Adrenal gland (tissue), 5 donors: ENCODE data around the gene BACH2.

Source experiments
- CTCF ChIP-seq, 6 experiments: fragments of 450-650 bp in 4 of 6; fragments of 200-600 bp in 2 of 6; sonication (generic) in 1 of 6; IDR thresholded peaks; 1 replicate in 5 of 6; 2 replicates in 1 of 6; pipeline versions ENCODE4 v1.5.1 to v1.8.0; 2016 to 2021; ENCODE audit warnings: antibody characterized with exemption in 6 of 6, mild to moderate bottlenecking in 2 of 6, moderate library complexity in 1 of 6
- POLR2A ChIP-seq, 2 donors: fragments of 450-650 bp; IDR thresholded peaks; one replicate each; pipeline ENCODE4 v1.6.1; 2017; ENCODE audit warnings: antibody characterized with exemption in 2 of 2, mild to moderate bottlenecking in 2 of 2, moderate library complexity in 1 of 2
- donor health status: DM: no; HTN: no; CAD: no.

- no peak for TF ChIP-seq CTCF (IDR thresholded peaks at IDR 0.05)
- no peak for TF ChIP-seq POLR2A (IDR thresholded peaks at IDR 0.05)
These were observed 65.3 kb downstream of the BACH2 start for GRCh38 chr6:90231308-90231707.
